ENCODE results near the gene HNMT.

DNA sequence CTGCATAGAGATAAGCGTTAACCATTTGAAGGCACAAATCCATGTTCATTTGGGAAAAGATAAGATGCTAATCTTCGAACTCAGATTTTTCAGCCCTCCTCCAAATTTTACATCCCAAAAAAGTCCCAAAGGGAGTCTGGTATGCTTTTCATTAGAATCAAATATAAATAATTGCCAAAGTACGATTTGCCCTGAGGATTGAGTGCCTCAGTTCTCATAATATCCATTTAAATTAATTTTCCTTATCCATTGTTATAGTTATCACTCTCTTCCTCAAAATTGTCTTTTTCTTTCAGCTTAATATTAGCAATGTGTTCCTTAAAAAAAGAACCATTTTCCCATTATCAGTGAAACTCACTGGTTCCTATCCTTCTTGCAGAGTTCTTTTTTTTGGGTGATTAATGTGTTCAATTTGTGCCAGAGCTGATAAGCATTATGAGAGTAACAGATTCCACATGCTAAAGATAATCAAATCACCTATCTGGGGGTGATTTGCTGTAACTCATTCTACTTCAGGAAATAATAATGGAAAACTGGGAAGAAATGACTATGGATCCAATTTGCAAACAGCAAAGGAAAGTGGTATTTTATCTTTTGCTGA is 686 bp downstream of the HNMT start:
- TF ChIP-seq, protein P1, sequence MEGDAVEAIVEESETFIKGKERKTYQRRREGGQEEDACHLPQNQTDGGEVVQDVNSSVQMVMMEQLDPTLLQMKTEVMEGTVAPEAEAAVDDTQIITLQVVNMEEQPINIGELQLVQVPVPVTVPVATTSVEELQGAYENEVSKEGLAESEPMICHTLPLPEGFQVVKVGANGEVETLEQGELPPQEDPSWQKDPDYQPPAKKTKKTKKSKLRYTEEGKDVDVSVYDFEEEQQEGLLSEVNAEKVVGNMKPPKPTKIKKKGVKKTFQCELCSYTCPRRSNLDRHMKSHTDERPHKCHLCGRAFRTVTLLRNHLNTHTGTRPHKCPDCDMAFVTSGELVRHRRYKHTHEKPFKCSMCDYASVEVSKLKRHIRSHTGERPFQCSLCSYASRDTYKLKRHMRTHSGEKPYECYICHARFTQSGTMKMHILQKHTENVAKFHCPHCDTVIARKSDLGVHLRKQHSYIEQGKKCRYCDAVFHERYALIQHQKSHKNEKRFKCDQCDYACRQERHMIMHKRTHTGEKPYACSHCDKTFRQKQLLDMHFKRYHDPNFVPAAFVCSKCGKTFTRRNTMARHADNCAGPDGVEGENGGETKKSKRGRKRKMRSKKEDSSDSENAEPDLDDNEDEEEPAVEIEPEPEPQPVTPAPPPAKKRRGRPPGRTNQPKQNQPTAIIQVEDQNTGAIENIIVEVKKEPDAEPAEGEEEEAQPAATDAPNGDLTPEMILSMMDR (conservative IDR thresholded peaks at IDR 0.05; ENCODE audit: low read length), result no peak
- no peak for TF ChIP-seq EZH2phosphoT487 (IDR thresholded peaks at IDR 0.05; ENCODE audit: borderline replicate concordance)

All from Loucy (cell line).